Measurements from ENCODE around the gene SPTLC3.

Gene SPTLC3

GRCh38 chr20:12987261-12987660 lies 21.5 kb upstream of the SPTLC3 start:
- no peak for DNase-seq

- no peak for DNase-seq
Measured at GRCh38 chr20:12989586-12990115, 19.1 kb upstream of the SPTLC3 start.

GRCh38 chr20:12997128-12997655 lies 11.6 kb upstream of the SPTLC3 start:
- DNase-seq: no peak

- no peak for DNase-seq
Measured at GRCh38 chr20:12998046-12998445, 10.7 kb upstream of the SPTLC3 start.

- DNase-seq: no peak
Measured at GRCh38 chr20:12999201-12999600, 9.6 kb upstream of the SPTLC3 start.

GRCh38 chr20:13002251-13002650 lies 6.5 kb upstream of the SPTLC3 start:
- DNase-seq: no peak

- DNase-seq: no peak
Measured at GRCh38 chr20:13006825-13007224, 1.9 kb upstream of the SPTLC3 start.

GRCh38 chr20:13007596-13007995 lies 1.2 kb upstream of the SPTLC3 start:
- no peak for DNase-seq

- no peak for DNase-seq
Measured at GRCh38 chr20:13009682-13010406, 1.1 kb downstream of the SPTLC3 start.

GRCh38 chr20:13012886-13013285 lies 4.1 kb downstream of the SPTLC3 start:
- DNase-seq: no peak

- no peak for DNase-seq
Measured at GRCh38 chr20:13013411-13013810, 4.6 kb downstream of the SPTLC3 start.

- DNase-seq: no peak
Measured at GRCh38 chr20:13017235-13017634, 8.5 kb downstream of the SPTLC3 start.

GRCh38 chr20:13017883-13018535 lies 9.2 kb downstream of the SPTLC3 start:
- DNase-seq: no peak

- DNase-seq: no peak
Measured at GRCh38 chr20:13021205-13021970, 12.6 kb downstream of the SPTLC3 start.

GRCh38 chr20:13022401-13023155 lies 13.8 kb downstream of the SPTLC3 start:
- DNase-seq: no peak

- DNase-seq: no peak
Measured at GRCh38 chr20:13024596-13024995, 15.8 kb downstream of the SPTLC3 start.

- DNase-seq: no peak
Measured at GRCh38 chr20:13025181-13025580, 16.4 kb downstream of the SPTLC3 start.

GRCh38 chr20:13028001-13028400 lies 19.2 kb downstream of the SPTLC3 start:
- no peak for DNase-seq

- no peak for DNase-seq
Measured at GRCh38 chr20:13028673-13029072, 19.9 kb downstream of the SPTLC3 start.

GRCh38 chr20:13029687-13030375 lies 21.1 kb downstream of the SPTLC3 start:
- no peak for DNase-seq

GRCh38 chr20:13031751-13032150 lies 23.0 kb downstream of the SPTLC3 start:
- no peak for DNase-seq

GRCh38 chr20:13034115-13034514 lies 25.3 kb downstream of the SPTLC3 start:
- no peak for DNase-seq
